ENCODE measurements around the gene GPT2. TPM values are rescaled to one million over a fixed set of nuclear protein-coding genes. Genes with fewer than 3 reads are reported as not detected.

GPT2 gene
- total RNA-seq, 4 donors from 2014 or later, result 42.5 to 126 (median 61.3) TPM

GRCh38 chr16:46948548-46949166 lies 64.5 kb downstream of the GPT2 start:
- no peaks in the 10 kb centered on the region for H3K4me1 ChIP-seq
- no peaks in the 10 kb centered on the region for H3K27me3 ChIP-seq
- no peak overlapping the region for H3K4me3 ChIP-seq
- H3K36me3 ChIP-seq, result peaks cover 0 to 7% (median 0%) of the 10 kb centered on the region in 3 donors
- no peak for DNase-seq (ENCODE audit: low spot score in 2 of 2)
- WGBS, 2 donors, result 79 to 82% methylated on average over 4 of the region's 4 CpGs
- TF ChIP-seq EP300 (IDR thresholded peaks at IDR 0.05) (no peak), CTCF (IDR thresholded peaks at IDR 0.05) (no peak), POLR2A (IDR thresholded peaks at IDR 0.05) (no peak)
- no peak overlapping the region for H3K27ac ChIP-seq
- H3K9me3 ChIP-seq, result no peaks in the 10 kb centered on the region

- WGBS, 2 donors, result 79 to 91% methylated on average over 7 of the region's 7 CpGs
- H3K4me1 ChIP-seq, result no peaks in the 10 kb centered on the region
- no peak for DNase-seq (ENCODE audit: low spot score in 2 of 2)
- TF ChIP-seq CTCF (IDR thresholded peaks at IDR 0.05) (no peak), POLR2A (IDR thresholded peaks at IDR 0.05) (no peak), EP300 (IDR thresholded peaks at IDR 0.05) (no peak)
- no peak overlapping the region for H3K27ac ChIP-seq
- peaks cover 0 to 14% (median 0%) of the 10 kb centered on the region in 3 donors for H3K36me3 ChIP-seq
- no peak overlapping the region for H3K4me3 ChIP-seq
- no peaks in the 10 kb centered on the region for H3K27me3 ChIP-seq
- H3K9me3 ChIP-seq, result no peaks in the 10 kb centered on the region
These were observed 65.2 kb downstream of the GPT2 start for GRCh38 chr16:46949241-46949892.

DNA sequence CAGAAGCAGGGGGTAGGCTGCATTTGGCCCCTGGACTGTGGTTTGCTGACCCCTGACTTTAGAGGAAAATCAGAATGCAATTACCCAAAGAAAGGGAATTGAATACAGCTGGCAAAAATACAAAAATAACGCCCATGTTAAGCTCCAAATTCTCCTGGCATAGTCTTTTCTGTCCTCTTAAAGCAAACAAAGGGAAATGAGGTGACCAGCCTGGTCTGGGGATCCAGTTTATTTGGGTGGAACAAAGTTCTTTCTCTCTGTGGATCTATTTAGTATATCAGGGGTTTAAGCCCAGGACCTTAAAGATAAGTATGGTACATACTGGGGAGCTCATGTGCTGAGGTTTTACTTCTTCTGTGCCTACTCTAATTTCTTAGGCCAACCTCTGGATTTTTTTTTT lies 65.8 kb downstream of the GPT2 start:
- Histone ChIP-seq H3K27ac (no peak overlapping the region), H3K9me3 (no peaks in the 10 kb centered on the region), H3K4me1 (no peaks in the 10 kb centered on the region), H3K36me3 (peaks cover 0 to 20% (median 0%) of the 10 kb centered on the region in 3 donors), H3K27me3 (no peaks in the 10 kb centered on the region), H3K4me3 (no peak overlapping the region)
- TF ChIP-seq POLR2A (IDR thresholded peaks at IDR 0.05), result no peak
- TF ChIP-seq CTCF (IDR thresholded peaks at IDR 0.05), result no peak
- no peak for TF ChIP-seq EP300 (IDR thresholded peaks at IDR 0.05)
- WGBS, 2 donors, result 34% methylated on average over 1 of the region's 1 CpG
- no peak for DNase-seq (ENCODE audit: low spot score in 2 of 2)

DNA sequence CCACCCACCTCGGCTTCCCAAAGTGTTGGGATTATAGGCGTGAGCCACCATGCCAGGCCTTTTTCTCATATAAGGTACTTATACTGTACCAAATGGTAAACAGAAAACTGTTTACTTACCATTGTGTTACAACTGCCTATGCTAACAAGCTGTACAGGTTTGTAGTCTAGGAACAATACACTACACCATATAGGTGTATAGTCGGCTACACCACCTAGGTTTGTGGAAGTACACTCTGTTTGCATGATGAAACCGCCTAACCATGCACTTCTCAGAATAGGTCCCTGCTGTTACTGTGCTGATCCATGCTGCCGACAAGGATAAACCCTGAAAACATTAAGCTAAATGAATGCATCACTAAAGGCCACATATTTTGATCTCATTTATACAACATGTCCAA lies 70.4 kb downstream of the GPT2 start:
- Histone ChIP-seq H3K4me1 (no peaks in the 10 kb centered on the region), H3K36me3 (peaks cover 5 to 65% (median 18%) of the 10 kb centered on the region in 3 donors), H3K27me3 (no peaks in the 10 kb centered on the region), H3K4me3 (no peak overlapping the region), H3K9me3 (no peaks in the 10 kb centered on the region), H3K27ac (no peak overlapping the region)
- no peak for DNase-seq (ENCODE audit: low spot score in 2 of 2)
- 86 to 87% methylated on average over 5 of the region's 5 CpGs for WGBS, 2 donors
- TF ChIP-seq EP300 (IDR thresholded peaks at IDR 0.05) (no peak), POLR2A (IDR thresholded peaks at IDR 0.05) (no peak), CTCF (IDR thresholded peaks at IDR 0.05) (no peak)

Data from tibial nerve (tissue), 4 donors.